ENCODE data around the gene PSMD1. TPM values are rescaled to one million over a fixed set of nuclear protein-coding genes. Genes with fewer than 3 reads are reported as not detected.
A peak's percentile ranks its signal among the peaks of the same experiment; 100 is the strongest.
"Not testable (repeated sequence)": the region's sequence is repeated elsewhere in the genome, so short reads cannot be mapped to it uniquely, and the experiment has no call there.

The PSMD1 gene
- polyA plus RNA-seq, 3 donors = 10.2 to 38.2 (median 32.5) TPM

GRCh38 chr2:231189171-231189530 is 132.5 kb downstream of the PSMD1 start:
- 95 to 97% (median 96%) methylated on average over 8 of the region's 8 CpGs for WGBS, 3 donors
- no peak overlapping the region for H3K27ac ChIP-seq (ENCODE audit: low read depth, low read length)

- 50 to 76% (median 56%) methylated on average over 22 of the region's 22 CpGs for WGBS, 3 donors
Observed at GRCh38 chr2:231189571-231190495, 133.2 kb downstream of the PSMD1 start.

GRCh38 chr2:231190531-231191197 is 134.0 kb downstream of the PSMD1 start:
- 11 to 19% (median 15%) methylated on average over 39 to 42 of the region's 42 CpGs for WGBS, 3 donors
- H3K27ac ChIP-seq (ENCODE audit: low read depth, low read length) = peak overlapping the region; percentile 68

More at GRCh38 chr2:231189571-231190495, 133.2 kb downstream of the PSMD1 start:
- peak overlapping the region; percentile 68 for H3K27ac ChIP-seq (ENCODE audit: low read depth, low read length)

- no peak overlapping the region for H3K27ac ChIP-seq (ENCODE audit: low read depth, low read length)
- 45 to 75% (median 54%) methylated on average over 19 of the region's 19 CpGs for WGBS, 3 donors
Observed at GRCh38 chr2:231191896-231192872, 135.5 kb downstream of the PSMD1 start.

- H3K27ac ChIP-seq (ENCODE audit: low read depth, low read length) = no peak overlapping the region
Observed at GRCh38 chr2:231193216-231193615, 136.5 kb downstream of the PSMD1 start.

GRCh38 chr2:231196592-231196991 is 139.9 kb downstream of the PSMD1 start:
- no peak overlapping the region for H3K27ac ChIP-seq (ENCODE audit: low read depth, low read length)
- WGBS, 3 donors = 66 to 94% (median 92%) methylated on average over 5 of the region's 5 CpGs

More at GRCh38 chr2:231193216-231193615, 136.5 kb downstream of the PSMD1 start:
- 89 to 93% (median 92%) methylated on average over 3 of the region's 3 CpGs for WGBS, 3 donors

- 85 to 91% (median 90%) methylated on average over 7 of the region's 7 CpGs for WGBS, 3 donors
Observed at GRCh38 chr2:231197196-231197595, 140.5 kb downstream of the PSMD1 start.

GRCh38 chr2:231197706-231198290 is 141.1 kb downstream of the PSMD1 start:
- H3K27ac ChIP-seq (ENCODE audit: low read depth, low read length) = no peak overlapping the region
- WGBS, 3 donors = 19 to 29% (median 28%) methylated on average over 11 of the region's 11 CpGs

More at GRCh38 chr2:231197196-231197595, 140.5 kb downstream of the PSMD1 start:
- H3K27ac ChIP-seq (ENCODE audit: low read depth, low read length) = not testable (repeated sequence)

- WGBS, 3 donors = 1% methylated on average over 66 to 83 of the region's 83 CpGs
- H3K27ac ChIP-seq (ENCODE audit: low read depth, low read length) = no peak within 1 kb of the TSS
Observed at GRCh38 chr2:231198291-231199173, 141.9 kb downstream of the PSMD1 start, which contains the start of gene ARMC9. ARMC9 (plus strand) TSS chr2:231198631; CDS start chr2:231206239, 7,608 bp downstream.

- WGBS, 3 donors = 32 to 41% (median 37%) methylated on average over 5 of the region's 5 CpGs
- no peak overlapping the region for H3K27ac ChIP-seq (ENCODE audit: low read depth, low read length)
Observed at GRCh38 chr2:231199219-231199618, 142.6 kb downstream of the PSMD1 start.

GRCh38 chr2:231200805-231201474 is 144.3 kb downstream of the PSMD1 start:
- no peak overlapping the region for H3K27ac ChIP-seq (ENCODE audit: low read depth, low read length)
- WGBS, 3 donors = 75 to 96% (median 78%) methylated on average over 3 of the region's 3 CpGs

GRCh38 chr2:231201475-231201814 is 144.8 kb downstream of the PSMD1 start:
- H3K27ac ChIP-seq (ENCODE audit: low read depth, low read length) = no peak overlapping the region
- 78 to 86% (median 79%) methylated on average over 4 of the region's 4 CpGs for WGBS, 3 donors

GRCh38 chr2:231203087-231203486 is 146.4 kb downstream of the PSMD1 start:
- WGBS, 3 donors = 92 to 95% (median 93%) methylated on average over 7 of the region's 7 CpGs
- no peak overlapping the region for H3K27ac ChIP-seq (ENCODE audit: low read depth, low read length)

- 92 to 100% (median 97%) methylated on average over 3 of the region's 3 CpGs for WGBS, 3 donors
- H3K27ac ChIP-seq (ENCODE audit: low read depth, low read length) = no peak overlapping the region
Observed at GRCh38 chr2:231204146-231204545, 147.5 kb downstream of the PSMD1 start.

GRCh38 chr2:231204581-231204980 is 147.9 kb downstream of the PSMD1 start:
- 84 to 92% (median 89%) methylated on average over 5 of the region's 5 CpGs for WGBS, 3 donors
- H3K27ac ChIP-seq (ENCODE audit: low read depth, low read length) = no peak overlapping the region

GRCh38 chr2:231207734-231208133 is 151.1 kb downstream of the PSMD1 start:
- H3K27ac ChIP-seq (ENCODE audit: low read depth, low read length) = no peak overlapping the region

More at GRCh38 chr2:231207734-231208133, 151.1 kb downstream of the PSMD1 start:
- 77 to 91% (median 81%) methylated on average over 4 of the region's 4 CpGs for WGBS, 3 donors
